GM21360 (cell line): ENCODE measurements around the gene PTGR1.

Source experiments
- ATAC-seq: cut with Tn5 transposase; IDR thresholded peaks from one replicate; pipeline ENCODE4 v1.9.1; 2021; ENCODE audit warnings: mild to moderate bottlenecking, moderate library complexity; ENCODE audit not compliant: unreplicated experiment

Gene PTGR1

DNA sequence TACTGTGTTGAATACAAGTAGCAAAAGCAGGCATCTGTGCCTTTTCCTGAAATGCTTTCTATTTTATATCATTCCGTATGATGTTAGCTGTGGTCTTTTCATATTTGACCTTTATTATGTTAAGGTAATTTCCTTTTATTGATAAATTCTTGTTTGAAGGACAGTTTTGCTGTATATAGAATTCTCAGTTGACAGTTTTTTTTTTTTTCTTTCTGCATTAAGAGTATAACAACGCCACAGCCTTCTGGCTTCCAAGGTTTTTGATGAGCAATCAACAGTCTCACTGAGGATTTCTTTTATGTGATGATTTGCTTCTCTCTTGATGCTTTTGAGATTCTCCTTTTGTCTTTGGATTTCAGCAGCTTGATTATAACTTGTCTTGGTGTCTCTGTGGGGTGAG lies 50.8 kb downstream of the PTGR1 start:
- no peak for ATAC-seq

DNA sequence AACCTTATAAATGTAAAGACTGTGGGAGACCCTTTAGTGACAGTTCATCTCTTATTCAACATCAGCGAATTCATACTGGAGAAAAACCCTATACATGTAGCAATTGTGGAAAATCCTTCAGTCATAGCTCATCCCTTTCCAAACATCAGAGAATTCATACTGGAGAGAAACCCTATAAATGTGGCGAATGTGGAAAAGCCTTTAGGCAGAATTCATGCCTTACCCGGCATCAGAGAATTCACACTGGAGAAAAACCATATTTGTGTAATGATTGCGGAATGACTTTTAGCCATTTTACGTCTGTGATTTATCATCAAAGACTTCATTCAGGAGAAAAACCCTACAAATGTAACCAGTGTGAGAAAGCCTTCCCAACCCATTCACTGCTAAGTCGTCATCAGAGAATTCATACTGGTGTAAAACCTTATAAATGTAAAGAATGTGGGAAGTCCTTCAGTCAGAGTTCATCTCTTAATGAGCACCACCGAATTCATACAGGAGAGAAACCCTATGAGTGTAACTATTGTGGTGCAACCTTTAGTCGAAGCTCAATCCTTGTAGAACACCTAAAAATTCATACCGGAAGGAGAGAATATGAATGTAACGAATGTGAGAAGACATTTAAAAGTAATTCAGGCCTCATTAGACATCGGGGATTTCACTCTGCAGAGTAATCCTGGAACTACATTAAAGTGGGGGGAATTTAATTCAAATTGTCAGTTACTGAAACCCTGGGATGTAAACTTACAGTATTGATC lies 56.8 kb downstream of the PTGR1 start:
- ATAC-seq, result no peak

DNA sequence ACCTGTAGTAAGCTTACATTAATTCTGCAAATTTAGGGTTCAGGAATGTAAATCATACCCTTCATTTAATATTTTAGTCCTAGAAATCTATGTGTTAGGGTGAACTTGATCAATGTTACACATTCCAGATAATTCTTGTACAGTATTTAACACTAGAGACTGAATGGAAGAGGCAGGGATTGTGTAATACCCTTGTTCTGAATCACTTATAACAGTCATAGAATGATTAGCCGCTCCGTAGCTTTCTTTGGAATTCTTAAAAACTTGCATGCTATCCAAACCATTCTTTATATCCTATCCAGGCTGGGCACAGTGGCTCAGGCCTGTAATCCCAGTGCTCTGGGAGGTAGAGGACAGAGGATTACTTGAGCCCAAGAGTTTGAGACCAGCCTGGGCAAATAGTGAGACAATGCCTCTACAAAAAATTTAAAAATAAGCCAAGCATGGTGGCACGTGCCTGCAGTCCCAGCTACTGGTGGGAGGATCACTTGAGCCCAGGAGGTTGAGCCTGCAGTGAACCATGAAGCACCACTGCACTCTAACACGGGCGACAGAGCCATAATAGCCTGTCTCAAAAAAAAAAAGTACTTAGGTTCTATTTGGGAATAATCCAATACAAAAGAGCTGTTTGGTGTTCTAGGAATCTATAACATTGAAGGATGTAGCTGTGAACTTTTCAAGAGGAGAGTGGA lies 66.2 kb downstream of the PTGR1 start:
- no peak for ATAC-seq

DNA sequence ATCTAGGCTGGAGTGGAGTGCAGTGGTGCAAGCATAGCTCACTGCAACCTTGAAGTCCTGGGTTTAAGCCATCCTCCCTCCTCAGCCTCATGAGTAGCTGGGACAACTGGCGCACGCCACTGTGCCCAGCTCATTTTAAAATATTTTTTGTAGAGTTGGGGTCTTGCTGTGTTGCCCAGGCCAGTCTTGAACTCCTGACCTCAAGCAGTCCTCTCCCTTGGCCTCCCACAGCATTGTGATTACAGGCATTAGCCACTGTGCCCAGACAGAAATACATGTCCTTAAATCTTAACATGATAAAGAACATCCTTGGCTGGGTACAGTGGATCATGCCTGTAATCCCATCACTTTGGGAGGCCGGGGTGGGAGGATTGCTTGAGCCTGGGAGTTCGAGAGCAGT lies 67.7 kb downstream of the PTGR1 start:
- ATAC-seq, result no peak

DNA sequence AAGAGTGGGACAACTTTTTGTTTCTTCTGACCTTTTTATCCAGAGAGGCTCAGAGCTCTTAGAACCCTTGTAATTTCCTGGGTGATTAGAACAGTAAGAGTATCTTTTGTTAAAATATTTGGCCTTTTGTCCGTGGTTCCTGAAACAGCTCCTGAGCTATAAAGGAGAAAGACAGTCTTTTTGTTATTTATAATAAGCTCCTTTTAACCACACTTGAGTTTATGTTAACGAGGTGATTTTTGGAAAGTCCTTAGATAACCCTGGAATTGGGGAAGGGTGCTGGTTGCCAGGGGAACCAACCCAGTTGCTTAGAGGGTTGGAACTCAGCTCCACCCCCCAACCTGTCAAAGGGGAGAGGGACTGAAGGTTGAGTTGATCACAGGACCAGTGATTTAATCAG lies 69.7 kb downstream of the PTGR1 start:
- ATAC-seq, result no peak

- no peak for ATAC-seq
These were observed 72.1 kb downstream of the PTGR1 start for GRCh38 chr9:111527347-111527746.

DNA sequence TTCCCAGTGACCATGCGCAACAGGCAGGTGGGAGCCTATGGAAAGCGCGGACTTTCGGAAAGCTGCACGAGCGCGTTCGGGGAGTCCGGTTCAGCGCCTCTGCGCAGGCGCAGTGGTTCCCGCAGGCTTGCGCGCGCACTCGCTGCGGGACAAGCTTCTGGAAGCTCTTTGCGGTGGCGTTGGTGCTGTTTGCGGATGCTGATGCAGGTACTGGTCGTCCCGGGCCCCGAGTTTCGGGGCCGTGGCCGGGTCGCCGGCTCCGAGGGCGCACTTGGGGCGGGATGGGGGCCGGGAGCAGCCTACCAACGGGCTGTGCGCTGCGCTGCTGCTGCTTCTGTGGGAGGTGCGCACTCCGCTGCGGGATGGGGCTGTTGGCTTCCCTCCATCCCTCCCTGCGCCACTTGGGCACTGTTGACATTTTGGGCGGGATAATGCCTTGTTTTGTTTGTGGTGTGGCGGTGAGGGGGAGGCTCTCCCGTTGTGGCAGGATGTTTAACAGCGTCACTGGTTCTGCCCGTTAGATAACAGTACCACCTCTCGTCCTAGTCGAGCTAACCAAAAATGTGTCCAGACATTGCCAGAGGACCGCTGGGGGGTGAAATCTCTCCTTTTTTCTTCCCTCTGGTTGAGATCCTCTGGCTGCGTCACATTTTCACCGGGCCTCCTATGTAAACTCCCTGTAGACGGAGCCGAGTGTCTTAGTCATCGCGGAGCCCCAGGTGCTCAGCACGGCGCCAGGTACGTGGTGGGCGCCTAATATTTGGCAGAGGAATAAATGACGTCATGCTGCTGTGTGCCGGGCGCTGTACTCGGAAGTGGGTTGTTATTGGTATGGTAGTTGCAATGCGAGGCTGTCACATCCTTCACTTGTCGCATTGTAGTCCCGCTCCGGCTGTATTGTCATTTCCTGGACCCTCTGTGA lies 74.1 kb downstream of the PTGR1 start, which contains the start of gene ZNF483:
ZNF483 (plus strand) TSS at position 124 of the 922 bp plus-strand sequence. CDS start 2,217 bp downstream, outside the sequence.
- ATAC-seq, result peak; percentile 50

- no peak for ATAC-seq
These were observed 74.8 kb downstream of the PTGR1 start for GRCh38 chr9:111524731-111525055.

DNA sequence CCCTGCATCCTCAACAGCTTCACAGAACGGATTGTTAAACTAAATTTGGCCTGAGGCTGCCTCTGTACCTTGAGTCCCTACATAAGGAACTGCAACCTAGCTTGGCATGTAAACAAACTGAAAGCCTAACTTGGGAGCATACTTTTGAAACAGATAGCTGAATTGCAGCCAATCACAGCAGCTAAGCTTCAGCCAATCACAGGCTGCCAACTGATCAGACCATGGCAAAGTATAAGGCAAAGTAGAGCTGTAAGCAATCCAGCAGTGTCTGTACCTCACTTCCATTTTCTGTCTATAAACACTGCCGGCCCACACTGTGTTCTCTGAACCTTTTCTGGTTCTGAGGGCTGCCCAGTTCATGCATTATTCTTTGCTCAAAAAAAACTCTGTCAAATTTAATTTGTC lies 83.4 kb downstream of the PTGR1 start:
- ATAC-seq, result no peak

GRCh38 chr9:111514967-111515366 lies 84.5 kb downstream of the PTGR1 start:
- no peak for ATAC-seq
